Suprapubic skin (tissue), 4 donors: ENCODE data around the gene GORAB. TPM values are rescaled to one million over a fixed set of nuclear protein-coding genes. Genes with fewer than 3 reads are reported as not detected.

Source experiments
- DNase-seq, 2 donors: peaks; one replicate each; pipeline ENCODE4 v3.0.0-alpha.2; 2019; ENCODE audit warnings: low spot score in 2 of 2
- H3K27ac ChIP-seq: fragments of 200-600 bp; sonication (generic); one replicate; pipeline ENCODE4 v1.5.1; 2019
- H3K27me3 ChIP-seq: fragments of 200-600 bp; sonication (generic); one replicate; pipeline ENCODE4 v1.5.1; 2019
- H3K36me3 ChIP-seq: fragments of 200-600 bp; sonication (generic); one replicate; pipeline ENCODE4 v1.5.1; 2019
- H3K4me1 ChIP-seq: fragments of 200-600 bp; sonication (generic); one replicate; pipeline ENCODE4 v1.5.1; 2019
- H3K4me3 ChIP-seq: fragments of 200-600 bp; sonication (generic); one replicate; pipeline ENCODE4 v1.5.1; 2019; ENCODE audit warnings: mild to moderate bottlenecking
- H3K9me3 ChIP-seq: fragments of 200-600 bp; sonication (generic); one replicate; pipeline ENCODE4 v1.5.1; 2019
- CTCF ChIP-seq, 2 donors: fragments of 200-600 bp in 1 of 2; fragments of 450-650 bp in 1 of 2; sonication (generic) in 1 of 2; IDR thresholded peaks; one replicate each; pipeline ENCODE4 v1.5.1; 2016 to 2019; ENCODE audit warnings: antibody characterized with exemption in 2 of 2, mild to moderate bottlenecking in 1 of 2, moderate library complexity in 1 of 2
- EP300 ChIP-seq: sonication (generic); formaldehyde crosslinking; IDR thresholded peaks from one replicate; pipeline ENCODE4 v1.6.1; 2017; ENCODE audit warnings: antibody characterized with exemption
- POLR2A ChIP-seq, 2 donors: fragments of 450-650 bp; IDR thresholded peaks; one replicate each; pipeline ENCODE4 v1.6.1; 2017; ENCODE audit warnings: antibody characterized with exemption in 2 of 2, mild to moderate bottlenecking in 2 of 2, moderate library complexity in 2 of 2
- POLR2AphosphoS5 ChIP-seq, 3 donors: sonication (generic); formaldehyde crosslinking; IDR thresholded peaks; one replicate each; pipeline ENCODE4 v1.6.1; 2017; ENCODE audit warnings: antibody characterized with exemption in 3 of 3
- WGBS: methylation state at CpG from one replicate; pipeline ENCODE4 v1.1.5; 2018; 5-methylcytosine and 5-hydroxymethylcytosine counted together
- total RNA-seq, 4 donors: library from RNA; depleted of rRNA; stranded (reverse); fragments of >200 nt; gene quantifications; one replicate each; pipeline ENCODE4 v1.1.0, GENCODE V29; 2016

GORAB gene
- total RNA-seq, 4 donors from 2014 or later, result 3.5 to 10.5 (median 7.7) TPM

- WGBS, result 13% methylated on average over 7 of the region's 7 CpGs
- Histone ChIP-seq H3K27me3 (no peaks in the 10 kb centered on the region), H3K27ac (peak overlapping the region; percentile 83), H3K9me3 (no peaks in the 10 kb centered on the region), H3K4me3 (peak overlapping the region; percentile 14), H3K36me3 (no peaks in the 10 kb centered on the region), H3K4me1 (peaks cover 41% of the 10 kb centered on the region)
- DNase-seq, result peak; percentile 81 to 82
- TF ChIP-seq POLR2A (IDR thresholded peaks at IDR 0.05) (no peak), CTCF (IDR thresholded peaks at IDR 0.05) (no peak), EP300 (no peak), POLR2AphosphoS5 (IDR thresholded peaks at IDR 0.05) (peak in 2 of 3 donors; percentile 30 to 40)
Observed at GRCh38 chr1:170562646-170563338, 30.8 kb downstream of the GORAB start.

- DNase-seq, result no peak
- TF ChIP-seq CTCF (IDR thresholded peaks at IDR 0.05) (no peak), POLR2AphosphoS5 (IDR thresholded peaks at IDR 0.05) (no peak), POLR2A (IDR thresholded peaks at IDR 0.05) (no peak), EP300 (no peak)
- 68% methylated on average over 3 of the region's 3 CpGs for WGBS
Observed at GRCh38 chr1:170567214-170567613, 35.2 kb downstream of the GORAB start.

GRCh38 chr1:170568197-170568596 is 36.2 kb downstream of the GORAB start:
- Histone ChIP-seq H3K4me3 (no peak overlapping the region), H3K4me1 (peaks cover 20% of the 10 kb centered on the region), H3K27ac (no peak overlapping the region), H3K27me3 (no peaks in the 10 kb centered on the region), H3K36me3 (no peaks in the 10 kb centered on the region), H3K9me3 (peaks cover 4% of the 10 kb centered on the region)
- no peak for DNase-seq
- TF ChIP-seq POLR2AphosphoS5 (IDR thresholded peaks at IDR 0.05) (no peak), CTCF (IDR thresholded peaks at IDR 0.05) (no peak), POLR2A (IDR thresholded peaks at IDR 0.05) (no peak), EP300 (no peak)

More at GRCh38 chr1:170567214-170567613, 35.2 kb downstream of the GORAB start:
- peaks cover 4% of the 10 kb centered on the region for H3K9me3 ChIP-seq
- no peaks in the 10 kb centered on the region for H3K36me3 ChIP-seq
- peaks cover 30% of the 10 kb centered on the region for H3K4me1 ChIP-seq
- H3K4me3 ChIP-seq, result no peak overlapping the region
- no peak overlapping the region for H3K27ac ChIP-seq
- no peaks in the 10 kb centered on the region for H3K27me3 ChIP-seq

- no peaks in the 10 kb centered on the region for H3K9me3 ChIP-seq
- TF ChIP-seq POLR2A (IDR thresholded peaks at IDR 0.05) (no peak), EP300 (no peak), CTCF (IDR thresholded peaks at IDR 0.05) (no peak), POLR2AphosphoS5 (IDR thresholded peaks at IDR 0.05) (no peak)
- 94% methylated on average over 3 of the region's 3 CpGs for WGBS
- no peaks in the 10 kb centered on the region for H3K4me1 ChIP-seq
- no peak overlapping the region for H3K27ac ChIP-seq
- no peaks in the 10 kb centered on the region for H3K27me3 ChIP-seq
- H3K36me3 ChIP-seq, result no peaks in the 10 kb centered on the region
- no peak overlapping the region for H3K4me3 ChIP-seq
- no peak for DNase-seq
Observed at GRCh38 chr1:170576980-170577379, 45.0 kb downstream of the GORAB start.

- Histone ChIP-seq H3K9me3 (no peaks in the 10 kb centered on the region), H3K4me1 (no peaks in the 10 kb centered on the region), H3K27me3 (no peaks in the 10 kb centered on the region), H3K4me3 (no peak overlapping the region), H3K27ac (no peak overlapping the region), H3K36me3 (no peaks in the 10 kb centered on the region)
- WGBS, result 88% methylated on average over 1 of the region's 1 CpG
- no peak for DNase-seq
- no peak for TF ChIP-seq POLR2A (IDR thresholded peaks at IDR 0.05)
- TF ChIP-seq POLR2AphosphoS5 (IDR thresholded peaks at IDR 0.05), result no peak
Observed at GRCh38 chr1:170578359-170578758, 46.4 kb downstream of the GORAB start.
